ENCODE measurements around the gene ANO2.

ANO2 gene

GRCh38 chr12:5561057-5561456 is 384.0 kb downstream of the ANO2 start:
- TF ChIP-seq CTCF (IDR thresholded peaks at IDR 0.05; ENCODE audit: low read depth, low read length), result no peak

GRCh38 chr12:5560265-5560664 is 384.8 kb downstream of the ANO2 start:
- TF ChIP-seq CTCF (IDR thresholded peaks at IDR 0.05; ENCODE audit: low read depth, low read length), result no peak
- DNase-seq (ENCODE audit: extremely low read depth, low read depth), result no peak

More at GRCh38 chr12:5561057-5561456, 384.0 kb downstream of the ANO2 start:
- no peak for DNase-seq (ENCODE audit: extremely low read depth, low read depth)

GRCh38 chr12:5557906-5558305 is 387.2 kb downstream of the ANO2 start:
- no peak for DNase-seq (ENCODE audit: extremely low read depth, low read depth)
- no peak for TF ChIP-seq CTCF (IDR thresholded peaks at IDR 0.05; ENCODE audit: low read depth, low read length)

- no peak for DNase-seq (ENCODE audit: extremely low read depth, low read depth)
- TF ChIP-seq CTCF (IDR thresholded peaks at IDR 0.05; ENCODE audit: low read depth, low read length), result no peak
Measured at GRCh38 chr12:5556946-5557673, 387.9 kb downstream of the ANO2 start.

DNA sequence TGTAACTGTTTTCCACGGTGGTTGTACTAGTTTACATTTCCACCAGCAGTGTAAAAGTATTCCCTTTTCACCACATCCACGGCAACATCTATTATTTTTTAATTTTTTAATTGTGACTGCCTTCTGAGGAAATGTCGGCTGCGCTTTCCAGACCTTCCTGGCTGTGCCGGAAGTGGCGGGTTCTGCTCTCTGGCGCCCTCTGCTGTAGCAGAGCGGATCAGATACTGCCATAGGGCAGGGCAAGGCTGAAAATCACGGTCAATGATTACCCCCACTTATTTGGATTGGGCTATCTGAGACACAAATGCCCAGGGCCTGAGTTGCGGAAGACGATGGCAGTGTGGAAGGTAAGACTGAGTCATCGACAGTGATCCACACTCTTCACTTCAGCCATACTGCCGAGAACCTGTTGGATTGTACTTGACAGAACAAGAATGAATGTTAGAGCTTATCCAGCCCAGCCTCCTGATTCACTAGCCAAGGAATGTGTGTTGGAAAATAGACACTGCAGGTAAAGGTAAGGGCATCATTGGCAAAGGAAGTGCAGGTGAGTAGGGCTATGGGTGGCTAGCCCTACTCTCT is 388.9 kb downstream of the ANO2 start:
- DNase-seq (ENCODE audit: extremely low read depth, low read depth), result no peak
- peak; percentile 29 for TF ChIP-seq CTCF (IDR thresholded peaks at IDR 0.05; ENCODE audit: low read depth, low read length)

- no peak for TF ChIP-seq CTCF (IDR thresholded peaks at IDR 0.05; ENCODE audit: low read depth, low read length)
- peak; percentile 43 for DNase-seq (ENCODE audit: extremely low read depth, low read depth)
Measured at GRCh38 chr12:5554711-5555110, 390.3 kb downstream of the ANO2 start.

DNA sequence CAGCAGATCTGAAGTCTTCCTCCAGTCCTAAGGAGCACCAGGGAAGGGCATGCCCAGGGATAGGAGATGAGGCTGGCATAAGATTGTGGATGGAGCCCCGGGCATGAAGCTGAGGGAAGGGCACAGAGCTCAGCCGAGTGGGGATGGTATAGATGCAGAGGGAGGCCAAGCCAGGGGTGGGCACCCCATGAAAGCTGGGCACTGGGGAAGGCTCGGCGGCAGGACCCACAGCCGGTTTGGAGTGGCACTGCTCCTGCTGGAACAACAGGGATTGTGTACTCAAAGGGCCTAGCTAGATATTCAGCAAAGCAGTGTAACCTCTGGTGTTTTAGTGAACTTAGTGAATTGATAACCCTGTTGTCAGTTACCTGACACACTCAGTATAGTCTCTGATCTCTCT is 396.0 kb downstream of the ANO2 start:
- DNase-seq (ENCODE audit: extremely low read depth, low read depth), result no peak
- TF ChIP-seq CTCF (IDR thresholded peaks at IDR 0.05; ENCODE audit: low read depth, low read length), result no peak
